Measurements from ENCODE around the gene SLX9.

DNA sequence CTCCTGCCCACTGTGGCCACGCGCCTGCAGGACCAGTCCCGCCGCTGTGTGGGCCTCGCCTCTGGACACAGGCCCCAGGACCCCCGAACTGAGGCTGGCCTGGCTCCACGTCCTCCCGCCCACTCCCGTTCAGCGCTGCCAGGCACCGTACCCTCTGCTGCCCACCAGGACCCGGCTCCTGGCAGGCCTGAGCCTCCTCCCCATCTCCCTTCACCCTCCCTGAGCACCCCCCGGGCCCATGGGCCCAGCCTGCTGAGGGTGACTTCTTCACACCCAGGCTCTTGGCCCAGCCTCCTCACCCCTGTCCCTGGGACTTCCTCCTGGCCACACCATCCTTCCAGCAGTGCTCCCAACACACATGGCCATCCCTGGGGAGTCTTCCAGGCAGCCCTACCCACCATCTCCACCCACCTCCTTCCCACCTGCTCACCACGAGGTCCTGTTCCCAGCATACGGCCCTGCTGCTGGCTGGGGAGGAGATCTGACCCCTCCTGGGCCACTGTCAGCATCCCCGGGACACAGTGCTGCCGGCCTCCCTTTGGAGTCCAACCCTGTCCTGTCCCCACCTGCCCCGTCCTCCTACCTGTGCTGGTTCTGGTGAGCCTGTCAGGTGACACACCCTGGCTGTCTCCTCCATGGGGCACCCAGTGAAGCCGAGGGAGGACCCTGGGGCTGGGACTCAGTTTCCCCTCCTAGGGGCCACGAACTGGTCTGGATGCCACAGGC is 53.7 kb downstream of the SLX9 start:
- TF ChIP-seq, protein P1, sequence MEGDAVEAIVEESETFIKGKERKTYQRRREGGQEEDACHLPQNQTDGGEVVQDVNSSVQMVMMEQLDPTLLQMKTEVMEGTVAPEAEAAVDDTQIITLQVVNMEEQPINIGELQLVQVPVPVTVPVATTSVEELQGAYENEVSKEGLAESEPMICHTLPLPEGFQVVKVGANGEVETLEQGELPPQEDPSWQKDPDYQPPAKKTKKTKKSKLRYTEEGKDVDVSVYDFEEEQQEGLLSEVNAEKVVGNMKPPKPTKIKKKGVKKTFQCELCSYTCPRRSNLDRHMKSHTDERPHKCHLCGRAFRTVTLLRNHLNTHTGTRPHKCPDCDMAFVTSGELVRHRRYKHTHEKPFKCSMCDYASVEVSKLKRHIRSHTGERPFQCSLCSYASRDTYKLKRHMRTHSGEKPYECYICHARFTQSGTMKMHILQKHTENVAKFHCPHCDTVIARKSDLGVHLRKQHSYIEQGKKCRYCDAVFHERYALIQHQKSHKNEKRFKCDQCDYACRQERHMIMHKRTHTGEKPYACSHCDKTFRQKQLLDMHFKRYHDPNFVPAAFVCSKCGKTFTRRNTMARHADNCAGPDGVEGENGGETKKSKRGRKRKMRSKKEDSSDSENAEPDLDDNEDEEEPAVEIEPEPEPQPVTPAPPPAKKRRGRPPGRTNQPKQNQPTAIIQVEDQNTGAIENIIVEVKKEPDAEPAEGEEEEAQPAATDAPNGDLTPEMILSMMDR (optimal IDR thresholded peaks at IDR 0.05 in 1 of 3, IDR thresholded peaks at IDR 0.05 in 1 of 3, conservative IDR thresholded peaks at IDR 0.05 in 1 of 3; ENCODE audit: extremely low read depth in 1 of 3, insufficient read depth in 2 of 3, low read length in 3 of 3), result no peak
- no peak for TF ChIP-seq EZH2 (IDR thresholded peaks at IDR 0.05; ENCODE audit: low read length)

Data from keratinocyte (primary cell).